Esophagus squamous epithelium (tissue), 4 donors: Measurements from ENCODE around the gene CDH20.

Experiments used
- POLR2A ChIP-seq, 4 donors: fragments of 450-650 bp; IDR thresholded peaks; one replicate each; pipeline ENCODE4 v1.6.1; 2017; ENCODE audit warnings: antibody characterized with exemption in 4 of 4, mild to moderate bottlenecking in 4 of 4, moderate library complexity in 3 of 4
- TF ChIP-seq, protein P1 (sequence below), 6 experiments: fragments of 450-650 bp in 4 of 6; fragments of 200-600 bp in 2 of 6; sonication (generic) in 2 of 6; IDR thresholded peaks; one replicate each; pipeline ENCODE4 v1.5.1; 2016 to 2019; ENCODE audit warnings: antibody characterized with exemption in 6 of 6, mild to moderate bottlenecking in 4 of 6, moderate library complexity in 4 of 6

DNA sequence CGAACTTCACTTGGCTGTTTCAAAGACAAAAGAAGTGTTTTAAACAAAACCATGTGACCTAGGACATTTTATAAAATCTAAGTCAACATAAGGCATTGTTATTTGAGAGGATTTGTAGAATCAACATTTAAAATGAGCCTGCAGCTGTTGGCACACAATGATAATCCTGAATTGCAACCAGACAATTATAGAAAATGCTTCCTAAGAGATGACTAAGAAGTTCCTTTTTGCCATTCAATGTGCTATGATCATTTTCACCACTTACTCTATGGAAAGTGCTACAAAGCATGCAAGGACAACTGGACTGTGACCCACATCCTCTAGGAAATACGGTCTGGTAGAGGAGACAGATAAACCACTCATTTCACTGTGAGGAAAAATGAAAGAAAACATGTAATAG lies 246.4 kb downstream of the CDH20 start:
- TF ChIP-seq, protein P1, sequence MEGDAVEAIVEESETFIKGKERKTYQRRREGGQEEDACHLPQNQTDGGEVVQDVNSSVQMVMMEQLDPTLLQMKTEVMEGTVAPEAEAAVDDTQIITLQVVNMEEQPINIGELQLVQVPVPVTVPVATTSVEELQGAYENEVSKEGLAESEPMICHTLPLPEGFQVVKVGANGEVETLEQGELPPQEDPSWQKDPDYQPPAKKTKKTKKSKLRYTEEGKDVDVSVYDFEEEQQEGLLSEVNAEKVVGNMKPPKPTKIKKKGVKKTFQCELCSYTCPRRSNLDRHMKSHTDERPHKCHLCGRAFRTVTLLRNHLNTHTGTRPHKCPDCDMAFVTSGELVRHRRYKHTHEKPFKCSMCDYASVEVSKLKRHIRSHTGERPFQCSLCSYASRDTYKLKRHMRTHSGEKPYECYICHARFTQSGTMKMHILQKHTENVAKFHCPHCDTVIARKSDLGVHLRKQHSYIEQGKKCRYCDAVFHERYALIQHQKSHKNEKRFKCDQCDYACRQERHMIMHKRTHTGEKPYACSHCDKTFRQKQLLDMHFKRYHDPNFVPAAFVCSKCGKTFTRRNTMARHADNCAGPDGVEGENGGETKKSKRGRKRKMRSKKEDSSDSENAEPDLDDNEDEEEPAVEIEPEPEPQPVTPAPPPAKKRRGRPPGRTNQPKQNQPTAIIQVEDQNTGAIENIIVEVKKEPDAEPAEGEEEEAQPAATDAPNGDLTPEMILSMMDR (IDR thresholded peaks at IDR 0.05), result no peak
- TF ChIP-seq POLR2A (IDR thresholded peaks at IDR 0.05), result no peak
